Skeletal muscle cell (primary cell): ENCODE data around the gene BCL2.

Experiments
- DNase-seq: peaks from one replicate; pipeline ENCODE4 v3.0.0-alpha.2; 2010; ENCODE audit warnings: low read depth
- H3K4me3 ChIP-seq: 2 replicates; pipeline ENCODE4 v1.5.1; 2011; ENCODE audit warnings: low read depth, mild to moderate bottlenecking, control low read depth, low read length, moderate library complexity

Gene BCL2

GRCh38 chr18:63141778-63142176, 177.8 kb downstream of the BCL2 start:
- DNase-seq: no peak
- no peak overlapping the region for H3K4me3 ChIP-seq

DNA sequence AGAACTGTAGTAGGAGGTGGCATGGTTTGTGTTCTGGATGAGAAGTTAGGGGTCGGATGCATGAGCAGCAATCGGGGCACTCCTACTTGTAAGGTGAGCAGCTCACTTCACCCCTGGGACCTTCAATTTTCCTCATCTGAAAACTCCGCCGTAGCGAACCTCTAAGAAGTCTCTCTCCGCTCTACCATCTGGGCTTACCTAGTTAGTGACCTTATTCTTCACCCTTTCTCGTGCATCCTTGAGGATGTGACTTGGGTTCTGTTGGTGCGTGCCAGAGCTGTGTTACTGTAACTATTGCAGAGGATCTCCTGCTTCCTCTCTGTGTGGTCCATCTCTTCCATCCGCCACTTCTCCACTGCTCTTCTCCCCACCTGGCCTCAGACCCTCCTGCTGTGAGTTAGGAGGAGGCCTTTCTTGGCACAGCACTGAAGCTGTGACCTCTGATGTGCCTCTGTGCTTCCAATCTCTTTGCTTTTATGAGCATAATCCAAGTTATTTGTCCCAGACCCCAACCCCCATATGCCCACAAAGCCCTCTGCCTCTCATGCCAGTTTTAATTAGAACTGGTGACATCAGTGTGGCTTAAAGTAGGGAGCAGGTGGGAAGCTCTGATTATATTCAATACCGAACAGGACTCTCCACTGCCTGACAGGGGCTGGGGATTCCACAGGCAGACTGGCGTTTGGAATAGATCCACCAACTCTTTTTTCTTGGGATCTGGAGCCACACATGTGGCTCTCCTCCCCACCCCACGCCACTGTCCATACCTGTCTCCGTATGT, 178.4 kb downstream of the BCL2 start:
- no peak for DNase-seq
- H3K4me3 ChIP-seq: no peak overlapping the region

DNA sequence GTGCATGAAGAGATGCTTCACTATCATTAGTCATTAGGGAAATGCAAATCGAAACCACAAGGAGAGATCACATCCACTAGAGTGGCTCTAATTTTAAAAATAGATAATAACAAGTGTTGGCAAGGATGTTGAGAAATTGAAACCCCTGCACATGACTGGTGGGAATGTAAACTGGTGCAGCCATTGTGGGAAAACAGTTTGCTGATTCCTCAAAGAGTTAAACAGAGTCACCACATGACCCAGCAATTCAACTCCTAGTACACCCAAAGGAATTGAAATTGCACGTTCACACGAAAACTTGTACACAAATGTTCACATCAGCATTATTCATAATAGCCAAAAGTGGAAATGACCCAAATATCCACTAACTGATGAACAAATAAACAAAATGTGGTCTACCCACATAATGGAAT, 179.5 kb downstream of the BCL2 start:
- DNase-seq: no peak
- no peak overlapping the region for H3K4me3 ChIP-seq

DNA sequence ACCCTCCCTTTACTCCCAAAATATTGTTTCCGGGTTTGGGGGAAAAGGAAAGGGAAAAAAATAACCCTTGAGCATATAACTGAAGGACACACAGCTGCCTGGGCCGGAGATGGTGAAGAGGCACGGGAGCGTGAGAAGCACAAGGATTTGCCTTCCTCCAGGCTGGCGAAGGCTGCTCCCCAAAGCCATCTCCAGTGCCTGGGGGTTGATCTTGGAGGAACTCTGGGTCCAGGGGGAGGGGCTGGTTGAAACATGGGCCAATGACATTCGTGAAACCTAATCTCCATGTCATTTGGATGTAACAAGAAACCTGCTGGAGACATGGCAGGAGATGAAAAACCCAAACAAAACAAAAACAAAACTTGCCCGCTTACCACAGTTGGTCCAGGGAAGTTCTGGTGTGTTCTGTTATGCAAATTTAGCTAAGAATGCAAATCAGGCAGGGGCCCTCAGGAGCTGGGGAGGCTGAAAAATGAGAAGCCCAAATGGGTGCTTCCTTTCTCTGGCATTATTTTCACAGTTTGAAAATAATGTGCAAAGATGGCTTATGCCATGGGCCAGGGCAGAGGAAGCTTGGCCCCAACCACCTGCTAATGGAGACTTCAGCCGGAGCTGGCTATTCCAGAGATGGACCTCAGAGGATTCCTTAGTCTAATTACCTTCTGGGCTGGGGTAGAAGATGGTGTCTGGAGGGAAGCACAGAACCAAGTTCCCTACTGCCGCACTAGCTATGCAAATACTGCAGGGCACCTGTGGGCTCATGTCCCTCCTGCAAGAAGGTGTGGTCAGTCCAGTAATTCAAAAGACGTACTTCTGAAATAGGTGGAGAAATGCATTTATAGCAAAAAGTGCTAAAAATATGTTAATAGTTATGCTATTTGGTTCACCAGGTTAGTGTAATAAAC, 180.9 kb downstream of the BCL2 start:
- H3K4me3 ChIP-seq: peak overlapping the region; percentile 2
- no peak for DNase-seq

DNA sequence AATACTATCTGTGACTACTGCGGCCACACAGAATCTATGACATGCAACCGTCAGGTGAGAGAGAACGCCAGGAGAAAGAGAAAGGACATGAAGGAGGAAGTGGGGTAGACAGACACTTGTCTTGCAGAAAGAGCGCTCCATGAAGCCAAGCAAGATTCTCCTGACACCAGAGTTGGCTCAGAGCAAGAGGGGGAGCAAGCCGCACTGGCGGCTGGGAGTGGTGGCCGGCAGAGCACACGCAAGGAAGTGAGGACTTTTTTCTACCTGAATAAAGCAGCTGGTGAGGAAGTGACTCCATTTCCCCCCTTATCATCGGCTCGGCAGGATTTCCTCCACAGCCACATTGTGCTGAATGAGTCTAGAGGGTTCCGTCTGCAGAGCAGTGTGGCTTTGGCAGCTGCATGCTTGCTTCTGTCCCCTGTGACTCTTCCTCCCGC, 181.6 kb downstream of the BCL2 start:
- no peak for DNase-seq
- H3K4me3 ChIP-seq: peak overlapping the region; percentile 2

GRCh38 chr18:63135101-63135500, 184.5 kb downstream of the BCL2 start:
- DNase-seq: no peak
- no peak overlapping the region for H3K4me3 ChIP-seq

DNA sequence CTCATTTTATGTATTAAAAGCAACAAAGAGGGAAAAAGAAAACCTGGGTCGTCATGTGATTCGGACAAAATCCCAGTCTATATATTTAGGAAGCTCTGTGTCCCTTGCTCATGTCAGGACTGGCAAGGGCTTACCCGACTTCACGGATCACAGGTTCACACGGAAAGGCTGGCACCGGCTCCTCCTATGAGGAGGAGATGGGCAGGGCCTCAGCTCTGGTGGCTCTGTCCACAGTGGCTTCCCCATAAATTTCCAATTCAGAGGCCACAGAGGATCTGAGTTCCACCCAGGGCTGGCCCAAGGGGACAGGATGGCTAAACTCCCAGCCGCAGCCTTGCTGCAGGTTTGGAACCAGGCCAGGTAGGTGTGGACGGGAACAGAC, 186.8 kb downstream of the BCL2 start:
- H3K4me3 ChIP-seq: no peak overlapping the region
- no peak for DNase-seq

DNA sequence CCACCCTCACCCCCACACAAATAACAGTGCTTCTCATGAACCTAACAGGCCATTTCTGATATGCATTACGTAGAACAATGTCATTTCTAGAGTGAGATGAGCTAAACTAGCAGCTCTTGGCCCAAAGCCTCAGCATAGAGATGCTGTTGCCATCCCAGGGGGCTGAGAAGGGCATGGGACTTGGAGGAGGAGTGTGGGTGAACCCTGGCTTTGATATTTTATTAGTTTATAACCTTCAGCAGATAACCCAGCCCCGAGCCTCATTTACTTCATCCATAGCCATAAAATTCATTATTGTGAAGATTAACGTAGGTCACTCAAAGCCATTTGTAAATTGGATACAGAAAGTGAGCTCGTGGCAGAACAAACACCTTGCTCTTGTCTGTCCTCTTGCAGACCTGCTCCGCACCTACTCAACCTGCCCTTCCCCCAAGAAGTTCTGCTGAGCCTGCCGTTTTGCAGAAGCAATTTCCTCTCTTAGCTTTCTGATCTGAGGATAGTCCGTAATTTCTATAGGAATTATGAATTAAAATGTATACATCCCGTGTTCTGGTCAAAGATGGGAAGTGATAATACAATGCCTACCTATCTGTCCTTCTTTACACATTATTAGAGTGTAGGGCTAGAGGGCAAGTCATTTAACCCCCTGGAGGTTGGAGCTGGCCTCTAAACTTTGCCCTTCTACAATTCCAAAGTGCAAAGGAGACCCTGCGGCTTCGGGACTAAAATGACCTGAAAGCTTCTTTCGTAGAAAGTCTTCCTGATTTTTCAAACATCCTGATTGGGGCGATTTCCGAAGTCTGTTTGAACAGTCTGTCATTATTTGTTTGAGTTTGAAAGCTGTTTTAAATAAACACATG, 187.4 kb downstream of the BCL2 start:
- no peak overlapping the region for H3K4me3 ChIP-seq
- DNase-seq: no peak

- H3K4me3 ChIP-seq: no peak overlapping the region
- DNase-seq: peak; percentile 2
Observed at GRCh38 chr18:63131106-63131958, 188.2 kb downstream of the BCL2 start.

DNA sequence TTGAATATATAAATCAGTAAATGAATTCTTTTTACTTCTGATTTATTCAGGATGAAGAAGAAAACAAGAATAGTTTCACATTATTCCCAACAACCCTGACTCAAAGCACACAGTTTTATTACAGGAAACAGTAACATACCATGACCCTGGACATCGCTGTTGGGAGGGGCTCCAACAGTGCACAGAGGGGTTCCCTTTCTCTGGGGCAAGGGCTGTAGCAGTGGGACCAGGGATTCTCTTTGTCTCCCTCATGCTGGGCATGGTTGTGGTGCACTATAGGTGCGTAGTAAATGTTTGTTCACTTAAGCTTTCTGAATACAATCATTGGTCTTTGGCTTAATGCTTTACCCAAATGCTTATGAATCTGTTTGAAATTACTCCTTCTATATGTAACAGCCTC, 189.4 kb downstream of the BCL2 start:
- DNase-seq: no peak
- no peak overlapping the region for H3K4me3 ChIP-seq

- no peak overlapping the region for H3K4me3 ChIP-seq
- no peak for DNase-seq
Observed at GRCh38 chr18:63128237-63128974, 191.2 kb downstream of the BCL2 start.

- no peak for DNase-seq
Observed at GRCh38 chr18:63126134-63127069, 193.2 kb downstream of the BCL2 start.

GRCh38 chr18:63120620-63121019, 198.9 kb downstream of the BCL2 start:
- DNase-seq: no peak
- H3K4me3 ChIP-seq: no peak overlapping the region

More at GRCh38 chr18:63126134-63127069, 193.2 kb downstream of the BCL2 start:
- H3K4me3 ChIP-seq: no peak overlapping the region

- no peak for DNase-seq
Observed at GRCh38 chr18:63119647-63120046, 199.9 kb downstream of the BCL2 start.

GRCh38 chr18:63113899-63114565, 205.5 kb downstream of the BCL2 start:
- no peak for DNase-seq
- H3K4me3 ChIP-seq: no peak overlapping the region

More at GRCh38 chr18:63119647-63120046, 199.9 kb downstream of the BCL2 start:
- no peak overlapping the region for H3K4me3 ChIP-seq

DNA sequence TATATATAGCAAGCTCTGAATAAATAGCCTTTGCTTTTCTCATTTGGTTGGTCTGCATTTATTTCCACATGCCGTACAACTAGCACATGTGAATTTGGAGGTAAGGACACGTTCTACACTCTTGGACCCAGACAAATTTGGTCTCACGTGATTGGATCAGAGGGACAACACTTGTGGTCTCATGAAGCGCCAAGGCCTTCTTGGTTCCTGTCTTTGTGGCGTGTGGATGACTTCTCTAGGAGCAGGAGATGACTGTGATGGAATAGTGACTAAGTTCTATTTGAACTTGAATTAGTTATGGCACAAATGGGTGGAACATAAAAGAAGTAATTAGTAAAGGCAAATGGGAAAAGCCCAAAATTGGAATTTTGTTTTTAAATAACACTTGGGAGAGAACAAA, 206.9 kb downstream of the BCL2 start:
- no peak overlapping the region for H3K4me3 ChIP-seq
- no peak for DNase-seq
